OCI-LY7 (cell line): ENCODE results near the gene TPP1. TPM values are rescaled to one million over a fixed set of nuclear protein-coding genes. Genes with fewer than 3 reads are reported as not detected.

ENCODE experiments used
- BruUV-seq: library from RNA; stranded (reverse); fragments of 400-500 nt; replicated peaks from 2 replicates; lab custom pipeline; 2021; lab: Mats Ljungman, UMichigan
- CTCF ChIA-PET: fragments of 300-600 bp; sonication (Branson Sonifier 250); formaldehyde crosslinking; loops from one replicate; lab custom pipeline; 2022; ENCODE audit warnings: antibody characterized with exemption; ENCODE audit not compliant: unreplicated experiment; lab: Charles Lee
- POLR2A ChIA-PET: fragments of 300-600 bp; sonication (Branson Sonifier 250); formaldehyde crosslinking; loops from one replicate; lab custom pipeline; 2022; ENCODE audit warnings: antibody characterized with exemption; lab: Charles Lee
- DNase-seq: peaks from one replicate; pipeline ENCODE4 v3.0.0-alpha.2; 2015; ENCODE audit warnings: low spot score
- H2AFZ ChIP-seq: fragments of 200-600 bp; sonication (generic), shearing (Covaris generic); 2 replicates; pipeline ENCODE4 v1.6.1; 2014; ENCODE audit warnings: mild to moderate bottlenecking, antibody characterized with exemption, low read length, moderate library complexity
- H3K27ac ChIP-seq: fragments of 200-600 bp; sonication (generic); 2 replicates; pipeline ENCODE4 v1.5.1; 2014; ENCODE audit warnings: mixed run types, low read depth, mild to moderate bottlenecking, moderate library complexity, low read length, inconsistent platforms; ENCODE audit not compliant: poor library complexity, severe bottlenecking
- H3K36me3 ChIP-seq: fragments of 200-600 bp; sonication (generic); 2 replicates; pipeline ENCODE4 v1.6.1; 2014; ENCODE audit warnings: mild to moderate bottlenecking, antibody characterized with exemption, low read length, moderate library complexity, mixed read lengths; ENCODE audit not compliant: insufficient read depth
- H3K4me1 ChIP-seq: fragments of 200-600 bp; sonication (generic); 2 replicates; pipeline ENCODE4 v1.5.1; 2014; ENCODE audit warnings: mild to moderate bottlenecking, low read length; ENCODE audit not compliant: insufficient read depth, poor library complexity, severe bottlenecking
- H3K4me2 ChIP-seq: fragments of 200-600 bp; sonication (generic); 2 replicates; pipeline ENCODE4 v1.6.1; 2014; ENCODE audit warnings: mild to moderate bottlenecking, low read length
- H3K4me3 ChIP-seq: fragments of 200-600 bp; sonication (generic); 2 replicates; pipeline ENCODE4 v1.5.1; 2014; ENCODE audit warnings: mild to moderate bottlenecking, low read depth, low read length; ENCODE audit not compliant: poor library complexity, severe bottlenecking
- H3K79me2 ChIP-seq: fragments of 200-600 bp; sonication (generic); 2 replicates; pipeline ENCODE4 v1.6.1; 2016; ENCODE audit warnings: low read depth, mild to moderate bottlenecking, low read length, moderate library complexity, mixed read lengths; ENCODE audit not compliant: insufficient read depth
- H3K9me2 ChIP-seq: fragments of 200-600 bp; sonication (generic); 2 replicates; pipeline ENCODE4 v1.6.1; 2016; ENCODE audit warnings: mild to moderate bottlenecking, low read length, mixed read lengths; ENCODE audit not compliant: insufficient read depth
- H3K9me3 ChIP-seq: fragments of 200-600 bp; sonication (generic); 2 replicates; pipeline ENCODE4 v1.6.1; 2014; ENCODE audit warnings: mild to moderate bottlenecking, mixed run types, low read length, mixed read lengths
- H4K20me1 ChIP-seq: fragments of 200-600 bp; sonication (generic); 2 replicates; pipeline ENCODE4 v1.6.1; 2014; ENCODE audit warnings: mild to moderate bottlenecking, antibody characterized with exemption, low read length, moderate library complexity, mixed read lengths; ENCODE audit not compliant: insufficient read depth
- CTCF ChIP-seq: fragments of 200-600 bp; sonication (generic); conservative IDR thresholded peaks from 2 replicates; pipeline ENCODE4 v1.5.1; 2014; ENCODE audit warnings: mild to moderate bottlenecking, antibody characterized with exemption, low read length, moderate library complexity, mixed read lengths
- EZH2phosphoT487 ChIP-seq: fragments of 200-600 bp; sonication (generic); IDR thresholded peaks from 2 replicates; pipeline ENCODE4 v1.6.1; 2018; ENCODE audit warnings: low read depth, borderline replicate concordance, mild to moderate bottlenecking, mixed run types, antibody characterized with exemption, low read length, moderate library complexity, mixed read lengths
- intact Hi-C: fragments of 100-400 bp; cut with micrococcal nuclease; formaldehyde crosslinking; loops from one replicate; pipeline ENCODE4 v1.10.0; 2022; ENCODE audit not compliant: unreplicated experiment
- total RNA-seq, 2 experiments: library from RNA; depleted of rRNA in 1 of 2; stranded (reverse); fragments of >200 nt in 1 of 2; shearing (Covaris generic) in 1 of 2; gene quantifications; 2 replicates each; pipeline ENCODE4 v1.2.3, GENCODE V29; 2014 to 2022

Gene TPP1
- total RNA-seq, 2 experiments from 2014 or later: 16.6 to 41.1 TPM

GRCh38 chr11:6610591-6610990 is 8.6 kb downstream of the TPP1 start:
- Histone ChIP-seq H3K36me3 (peaks cover 59% of the 10 kb centered on the region), H3K27ac (no peak overlapping the region), H3K9me2 (no peaks in the 10 kb centered on the region), H4K20me1 (peaks cover 14% of the 10 kb centered on the region), H3K4me1 (peaks cover 45% of the 10 kb centered on the region), H3K79me2 (peaks cover 26% of the 10 kb centered on the region), H3K9me3 (no peaks in the 10 kb centered on the region), H2AFZ (no peak overlapping the region), H3K4me2 (peak overlapping the region; percentile 90; the same call in 1 of the 2 replicates), H3K4me3 (peak overlapping the region; percentile 87)
- TF ChIP-seq CTCF (no peak), EZH2phosphoT487 (no peak)
- ChIA-PET POLR2A (no interaction called here), CTCF (no interaction called here)
- no peak for DNase-seq
- BruUV-seq: no TSS peak
- intact Hi-C loops: no loop called here

GRCh38 chr11:6609502-6610015 is 9.7 kb downstream of the TPP1 start:
- H3K9me3 ChIP-seq: no peaks in the 10 kb centered on the region
- peaks cover 55% of the 10 kb centered on the region for H3K4me1 ChIP-seq
- no peak overlapping the region for H2AFZ ChIP-seq
- ChIA-PET CTCF (no interaction called here), POLR2A (interaction anchor here (0.6 kb wide), 1 partner anchor 137 kb away, joined by 4 read pairs; no protein-coding TSS in a partner anchor)
- H4K20me1 ChIP-seq: peaks cover 14% of the 10 kb centered on the region
- TF ChIP-seq CTCF (no peak), EZH2phosphoT487 (no peak)
- H3K27ac ChIP-seq: no peak overlapping the region
- H3K36me3 ChIP-seq: peaks cover 57% of the 10 kb centered on the region
- DNase-seq: no peak
- no peaks in the 10 kb centered on the region for H3K9me2 ChIP-seq
- H3K4me2 ChIP-seq: no peak overlapping the region
- intact Hi-C loops: no loop called here
- BruUV-seq: no TSS peak
- peaks cover 36% of the 10 kb centered on the region for H3K79me2 ChIP-seq
- no peak overlapping the region for H3K4me3 ChIP-seq

GRCh38 chr11:6608726-6609501 is 10.3 kb downstream of the TPP1 start:
- no peak for DNase-seq
- ChIA-PET CTCF (no interaction called here), POLR2A (interaction anchor here (0.6 to 2.2 kb wide), 2 partner anchors 16 to 136 kb away, joined by 4 read pairs; no protein-coding TSS in a partner anchor)
- peaks cover 55% of the 10 kb centered on the region for H3K36me3 ChIP-seq
- no peaks in the 10 kb centered on the region for H3K9me2 ChIP-seq
- H3K27ac ChIP-seq: no peak overlapping the region
- peaks cover 57% of the 10 kb centered on the region for H3K4me1 ChIP-seq
- BruUV-seq: no TSS peak
- peaks cover 42% of the 10 kb centered on the region for H3K79me2 ChIP-seq
- H3K4me2 ChIP-seq: no peak overlapping the region
- intact Hi-C loops: no loop called here
- H2AFZ ChIP-seq: no peak overlapping the region
- TF ChIP-seq CTCF (no peak), EZH2phosphoT487 (no peak)
- H3K4me3 ChIP-seq: no peak overlapping the region
- H3K9me3 ChIP-seq: no peaks in the 10 kb centered on the region
- H4K20me1 ChIP-seq: peaks cover 14% of the 10 kb centered on the region
